WTC11 (cell line): ENCODE data around the gene SLC19A1. TPM values are rescaled to one million over a fixed set of nuclear protein-coding genes. Genes with fewer than 3 reads are reported as not detected.

Source experiments
- ATAC-seq: fragments of 200-7000 bp; cut with Tn5 transposase; 2 replicates; pipeline ENCODE4 v1.10.0; 2021; ENCODE audit warnings: mild to moderate bottlenecking, moderate library complexity
- CTCF ChIA-PET: fragments of 300-600 bp; sonication (Branson Sonifier 250); formaldehyde crosslinking; loops from one replicate; lab custom pipeline; 2021; ENCODE audit warnings: antibody characterized with exemption; lab: Charles Lee
- POLR2A ChIA-PET: fragments of 350-600 bp; sonication (Branson Sonifier 250); formaldehyde crosslinking; loops from one replicate; lab custom pipeline; 2021; ENCODE audit warnings: antibody characterized with exemption; lab: Charles Lee
- DNase-seq: peaks from one replicate; pipeline ENCODE4 v3.0.0; 2021; ENCODE audit warnings: low spot score
- H3K27ac Mint-ChIP-seq: 2 replicates; pipeline ENCODE4 v1.8.0; 2021; ENCODE audit warnings: mixed read lengths
- H3K27me3 Mint-ChIP-seq: 2 replicates; pipeline ENCODE4 v1.8.0; 2021; ENCODE audit warnings: low read depth, mild to moderate bottlenecking, moderate library complexity, mixed read lengths
- H3K36me3 Mint-ChIP-seq: 2 replicates; pipeline ENCODE4 v1.8.0; 2021; ENCODE audit warnings: mixed read lengths
- H3K4me1 Mint-ChIP-seq: 2 replicates; pipeline ENCODE4 v1.8.0; 2022; ENCODE audit warnings: mixed read lengths
- H3K4me3 Mint-ChIP-seq: 2 replicates; pipeline ENCODE4 v1.8.0; 2021; ENCODE audit warnings: mild to moderate bottlenecking, moderate library complexity, mixed read lengths
- H3K9me3 Mint-ChIP-seq: 2 replicates; pipeline ENCODE4 v1.8.0; 2021; ENCODE audit warnings: mixed read lengths
- AR ChIP-seq: fragments of 250-450 bp; sonication (Bioruptor Pico); IDR thresholded peaks from 2 replicates; pipeline ENCODE4 v1.9.0; 2021; ENCODE audit warnings: mild to moderate bottlenecking
- ARID4B ChIP-seq: sonication (generic); formaldehyde crosslinking; IDR thresholded peaks from 2 replicates; pipeline ENCODE4 v1.8.0; 2023; ENCODE audit warnings: missing genetic modification reagents, mild to moderate bottlenecking, borderline replicate concordance
- CTCF ChIP-seq: fragments of 200-600 bp; IDR thresholded peaks from 2 replicates; pipeline ENCODE4 v1.8.0; 2022; ENCODE audit warnings: antibody characterized with exemption
- ETV6 ChIP-seq: sonication (generic); formaldehyde crosslinking; IDR thresholded peaks from 2 replicates; pipeline ENCODE4 v1.8.1; 2022; ENCODE audit warnings: mild to moderate bottlenecking, missing genetic modification reagents
- FOXK1 ChIP-seq: sonication (generic); formaldehyde crosslinking; IDR thresholded peaks from 2 replicates; pipeline ENCODE4 v1.8.0; 2022; ENCODE audit warnings: mild to moderate bottlenecking, moderate library complexity, missing genetic modification reagents
- HMGA2 ChIP-seq: fragments of 250-450 bp; sonication (Bioruptor Pico); IDR thresholded peaks from 2 replicates; pipeline ENCODE4 v1.4.0; 2021; ENCODE audit warnings: mild to moderate bottlenecking, moderate library complexity
- JUN ChIP-seq: sonication (generic); formaldehyde crosslinking; IDR thresholded peaks from 2 replicates; pipeline ENCODE4 v1.8.0; 2023; ENCODE audit warnings: mild to moderate bottlenecking, missing genetic modification reagents
- MLX ChIP-seq: sonication (generic); formaldehyde crosslinking; IDR thresholded peaks from 2 replicates; pipeline ENCODE4 v1.8.1; 2023; ENCODE audit warnings: mild to moderate bottlenecking, missing genetic modification reagents, moderate library complexity
- MYBL2 ChIP-seq: sonication (generic); formaldehyde crosslinking; IDR thresholded peaks from 2 replicates; pipeline ENCODE4 v1.8.1; 2023; ENCODE audit warnings: mild to moderate bottlenecking, moderate library complexity, missing genetic modification reagents
- NFE2L1 ChIP-seq: sonication (generic); formaldehyde crosslinking; IDR thresholded peaks from 2 replicates; pipeline ENCODE4 v1.8.1; 2023; ENCODE audit warnings: missing genetic modification reagents
- NR1H2 ChIP-seq: sonication (generic); formaldehyde crosslinking; IDR thresholded peaks from 2 replicates; pipeline ENCODE4 v1.9.0; 2021; ENCODE audit warnings: mild to moderate bottlenecking, moderate library complexity, missing genetic modification reagents
- RORB ChIP-seq: fragments of 250-450 bp; sonication (Bioruptor Pico); IDR thresholded peaks from 2 replicates; pipeline ENCODE4 v1.9.0; 2021; ENCODE audit warnings: mild to moderate bottlenecking
- SMAD4 ChIP-seq: sonication (generic); formaldehyde crosslinking; IDR thresholded peaks from 2 replicates; pipeline ENCODE4 v1.8.0; 2022; ENCODE audit warnings: mild to moderate bottlenecking, missing genetic modification reagents
- STAT6 ChIP-seq: sonication (generic); formaldehyde crosslinking; conservative IDR thresholded peaks from 2 replicates; pipeline ENCODE4 v1.8.1; 2023; ENCODE audit warnings: mild to moderate bottlenecking, low read depth, missing genetic modification reagents, moderate library complexity
- TEAD4 ChIP-seq: sonication (generic); formaldehyde crosslinking; IDR thresholded peaks from 2 replicates; pipeline ENCODE4 v1.8.0; 2022; ENCODE audit warnings: mild to moderate bottlenecking, missing genetic modification reagents
- USF2 ChIP-seq: sonication (generic); formaldehyde crosslinking; IDR thresholded peaks from 2 replicates; pipeline ENCODE4 v1.8.1; 2023; ENCODE audit warnings: mild to moderate bottlenecking, missing genetic modification reagents, moderate library complexity
- ZNF121 ChIP-seq: sonication (generic); formaldehyde crosslinking; IDR thresholded peaks from 2 replicates; pipeline ENCODE4 v1.8.0; 2023; ENCODE audit warnings: missing genetic modification reagents
- ZNF219 ChIP-seq: sonication (generic); formaldehyde crosslinking; IDR thresholded peaks from 2 replicates; pipeline ENCODE4 v1.8.0; 2023; ENCODE audit warnings: missing genetic modification reagents, mild to moderate bottlenecking, borderline replicate concordance
- ZNF317 ChIP-seq: sonication (generic); formaldehyde crosslinking; IDR thresholded peaks from 2 replicates; pipeline ENCODE4 v1.8.1; 2023; ENCODE audit warnings: low read depth, mild to moderate bottlenecking, moderate library complexity, missing genetic modification reagents, borderline replicate concordance
- total RNA-seq: library from RNA; stranded (reverse); gene quantifications from 3 replicates; pipeline ENCODE4 v1.2.3, GENCODE V29; 2021

Gene SLC19A1
- total RNA-seq, 1 experiment from 2014 or later = 29.8 TPM

DNA sequence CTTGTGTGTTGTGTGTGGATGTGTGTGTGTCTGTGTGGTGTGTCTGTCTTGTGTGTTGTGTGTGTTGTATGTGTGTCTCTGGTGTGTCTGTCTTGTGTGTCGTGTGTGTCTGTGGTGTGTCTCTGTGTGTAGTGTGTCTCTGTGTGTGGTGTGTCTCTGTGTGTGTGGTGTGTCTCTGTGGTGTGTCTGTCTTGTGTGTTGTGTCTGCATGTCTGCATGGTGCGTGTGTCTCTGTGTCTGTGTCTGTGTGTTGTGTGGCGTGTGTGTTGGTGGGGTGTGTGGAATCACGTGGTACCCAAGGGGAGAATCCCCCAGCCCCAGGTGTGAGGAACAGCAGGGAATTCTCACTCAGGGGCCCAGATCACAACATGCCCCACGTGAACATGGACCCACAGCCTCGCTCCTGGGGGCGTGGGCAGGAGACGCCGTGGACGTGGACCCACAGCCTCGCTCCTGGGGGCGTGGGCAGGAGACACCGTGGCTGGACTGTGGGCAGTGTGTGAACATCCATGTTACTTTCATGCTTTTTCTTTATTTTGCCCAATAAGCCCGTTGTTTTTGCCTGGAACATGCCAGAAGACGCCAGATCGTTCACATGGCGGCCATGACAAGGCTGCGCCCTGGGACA, 67.8 kb downstream of the SLC19A1 start:
- no peaks in the 10 kb centered on the region for H3K27me3 Mint-ChIP-seq
- peaks cover 4% of the 10 kb centered on the region for H3K9me3 Mint-ChIP-seq
- H3K4me1 Mint-ChIP-seq = peaks cover 13% of the 10 kb centered on the region
- ChIA-PET CTCF (no interaction called here), POLR2A (no interaction called here)
- no peak for DNase-seq
- TF ChIP-seq NR1H2 (CRISPR knock-in tag) = no peak
- no peak for TF ChIP-seq CTCF
- no peak for TF ChIP-seq ZNF317 (CRISPR knock-in tag)
- no peak for TF ChIP-seq ZNF219 (CRISPR knock-in tag)
- TF ChIP-seq SMAD4 (CRISPR knock-in tag) = no peak
- no peak for TF ChIP-seq FOXK1 (CRISPR knock-in tag)
- TF ChIP-seq HMGA2 (CRISPR knock-in tag) = no peak
- TF ChIP-seq STAT6 (CRISPR knock-in tag) = no peak
- no peak for TF ChIP-seq ETV6 (CRISPR knock-in tag)
- TF ChIP-seq JUN (CRISPR knock-in tag) = no peak
- TF ChIP-seq TEAD4 (CRISPR knock-in tag) = no peak
- TF ChIP-seq USF2 (CRISPR knock-in tag) = no peak
- no peak for TF ChIP-seq ZNF121 (CRISPR knock-in tag)
- H3K36me3 Mint-ChIP-seq = peaks cover 38% of the 10 kb centered on the region
- peak overlapping the region; percentile 5 for H3K27ac Mint-ChIP-seq
- H3K4me3 Mint-ChIP-seq = no peak overlapping the region
- no peak for ATAC-seq

- ATAC-seq = no peak
- H3K27ac Mint-ChIP-seq = peak overlapping the region; percentile 5
- CTCF ChIA-PET = no interaction called here
- POLR2A ChIA-PET = no interaction called here
- no peaks in the 10 kb centered on the region for H3K27me3 Mint-ChIP-seq
- H3K36me3 Mint-ChIP-seq = peaks cover 30% of the 10 kb centered on the region
- H3K9me3 Mint-ChIP-seq = no peaks in the 10 kb centered on the region
- no peak for DNase-seq
- no peak overlapping the region for H3K4me3 Mint-ChIP-seq
- peaks cover 13% of the 10 kb centered on the region for H3K4me1 Mint-ChIP-seq
- TF ChIP-seq MYBL2 (no peak), HMGA2 (CRISPR knock-in tag) (no peak), ARID4B (CRISPR knock-in tag) (no peak), NFE2L1 (no peak), AR (no peak), MLX (CRISPR knock-in tag) (no peak), ZNF121 (CRISPR knock-in tag) (no peak), USF2 (CRISPR knock-in tag) (no peak), RORB (CRISPR knock-in tag) (no peak)
These were observed 68.5 kb downstream of the SLC19A1 start for GRCh38 chr21:45473496-45474322.
